ENCODE data around the gene TRMT11. TPM values are rescaled to one million over a fixed set of nuclear protein-coding genes. Genes with fewer than 3 reads are reported as not detected.
A peak's percentile ranks its signal among the peaks of the same experiment; 100 is the strongest.

Gene TRMT11
- total RNA-seq, 2 experiments from 2014 or later = 21.6 to 22.5 TPM

DNA sequence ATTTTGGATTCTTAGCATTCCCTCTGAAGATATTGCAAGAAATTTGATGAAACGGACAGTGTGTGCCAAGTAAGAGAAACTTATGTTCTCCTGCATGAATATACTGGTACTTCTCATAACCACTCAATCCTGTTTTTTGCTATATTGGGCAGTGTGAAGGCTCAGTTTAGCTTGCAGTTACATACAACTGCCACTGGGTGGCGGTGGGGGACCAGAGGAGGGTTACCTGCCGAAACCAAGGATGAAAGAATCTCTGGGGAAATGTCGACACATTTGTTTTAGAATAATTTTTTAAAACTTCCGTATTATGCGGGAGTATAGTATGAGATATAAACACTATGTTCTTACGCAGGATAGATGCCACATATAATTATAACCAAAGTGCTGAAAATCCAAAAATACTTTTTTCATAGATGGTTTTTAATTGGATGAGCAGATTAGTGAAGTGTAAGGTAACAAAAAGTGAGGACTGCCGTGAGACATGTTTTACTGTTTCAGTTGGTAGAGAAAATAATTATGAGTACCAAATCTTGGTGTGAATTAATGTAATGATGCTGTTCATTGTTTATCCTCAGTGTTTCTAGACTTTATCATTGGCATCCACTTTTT is 9.7 kb downstream of the TRMT11 start:
- Histone ChIP-seq H3K27ac (ENCODE audit: low read depth in 1 of 2, low read length in 2 of 2) (no peak overlapping the region), H3K9me3 (ENCODE audit: control insufficient read depth in 1 of 2, insufficient read depth in 1 of 2, low read length in 2 of 2) (no peaks in the 10 kb centered on the region), H3K4me1 (ENCODE audit: insufficient read depth, low read length) (no peaks in the 10 kb centered on the region), H3K36me3 (ENCODE audit: insufficient read depth, low read length) (peaks cover 18% of the 10 kb centered on the region), H3K27me3 (ENCODE audit: control insufficient read depth in 1 of 2, insufficient read depth in 2 of 2, low read length in 2 of 2) (no peaks in the 10 kb centered on the region), H3K4me3 (ENCODE audit: low read length) (peak overlapping the region; percentile 28)
- Mint-ChIP-seq H3K27me3 (no peaks in the 10 kb centered on the region), H3K4me1 (ENCODE audit: low read depth) (peaks cover 32% of the 10 kb centered on the region), H3K9me3 (no peaks in the 10 kb centered on the region), H3K36me3 (ENCODE audit: low read depth) (peaks cover 38% of the 10 kb centered on the region), H3K27ac (no peak overlapping the region), H3K4me3 (peak overlapping the region; percentile 71)
- DNase-seq (peak; percentile 52 to 87 (median 64)), ATAC-seq (ENCODE audit: poor library complexity) (peak; percentile 99)
- ChIA-PET CTCF (interaction anchor here (0.7 to 2.1 kb wide), 13 partner anchors 9 to 1521 kb away, joined by 3 to 18 read pairs (median 4); partner anchors contain the start of genes HINT3, NCOA7 and TRMT11), POLR2A (interaction anchor here (1.1 to 2.3 kb wide), 2 partner anchors 10 to 40 kb away, joined by 3 to 18 read pairs; partner anchors contain the start of gene TRMT11)
- TF ChIP-seq, protein P1, sequence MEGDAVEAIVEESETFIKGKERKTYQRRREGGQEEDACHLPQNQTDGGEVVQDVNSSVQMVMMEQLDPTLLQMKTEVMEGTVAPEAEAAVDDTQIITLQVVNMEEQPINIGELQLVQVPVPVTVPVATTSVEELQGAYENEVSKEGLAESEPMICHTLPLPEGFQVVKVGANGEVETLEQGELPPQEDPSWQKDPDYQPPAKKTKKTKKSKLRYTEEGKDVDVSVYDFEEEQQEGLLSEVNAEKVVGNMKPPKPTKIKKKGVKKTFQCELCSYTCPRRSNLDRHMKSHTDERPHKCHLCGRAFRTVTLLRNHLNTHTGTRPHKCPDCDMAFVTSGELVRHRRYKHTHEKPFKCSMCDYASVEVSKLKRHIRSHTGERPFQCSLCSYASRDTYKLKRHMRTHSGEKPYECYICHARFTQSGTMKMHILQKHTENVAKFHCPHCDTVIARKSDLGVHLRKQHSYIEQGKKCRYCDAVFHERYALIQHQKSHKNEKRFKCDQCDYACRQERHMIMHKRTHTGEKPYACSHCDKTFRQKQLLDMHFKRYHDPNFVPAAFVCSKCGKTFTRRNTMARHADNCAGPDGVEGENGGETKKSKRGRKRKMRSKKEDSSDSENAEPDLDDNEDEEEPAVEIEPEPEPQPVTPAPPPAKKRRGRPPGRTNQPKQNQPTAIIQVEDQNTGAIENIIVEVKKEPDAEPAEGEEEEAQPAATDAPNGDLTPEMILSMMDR (IDR thresholded peaks at IDR 0.05) = peak; percentile 99
- intact Hi-C loops (cut with DNase I, micrococcal nuclease) = loop anchor here (1.0 to 10.0 kb wide), 5 partner anchors 10 to 1543 kb away; partner anchors contain the start of gene TRMT11 (in 1 of the 2)

DNA sequence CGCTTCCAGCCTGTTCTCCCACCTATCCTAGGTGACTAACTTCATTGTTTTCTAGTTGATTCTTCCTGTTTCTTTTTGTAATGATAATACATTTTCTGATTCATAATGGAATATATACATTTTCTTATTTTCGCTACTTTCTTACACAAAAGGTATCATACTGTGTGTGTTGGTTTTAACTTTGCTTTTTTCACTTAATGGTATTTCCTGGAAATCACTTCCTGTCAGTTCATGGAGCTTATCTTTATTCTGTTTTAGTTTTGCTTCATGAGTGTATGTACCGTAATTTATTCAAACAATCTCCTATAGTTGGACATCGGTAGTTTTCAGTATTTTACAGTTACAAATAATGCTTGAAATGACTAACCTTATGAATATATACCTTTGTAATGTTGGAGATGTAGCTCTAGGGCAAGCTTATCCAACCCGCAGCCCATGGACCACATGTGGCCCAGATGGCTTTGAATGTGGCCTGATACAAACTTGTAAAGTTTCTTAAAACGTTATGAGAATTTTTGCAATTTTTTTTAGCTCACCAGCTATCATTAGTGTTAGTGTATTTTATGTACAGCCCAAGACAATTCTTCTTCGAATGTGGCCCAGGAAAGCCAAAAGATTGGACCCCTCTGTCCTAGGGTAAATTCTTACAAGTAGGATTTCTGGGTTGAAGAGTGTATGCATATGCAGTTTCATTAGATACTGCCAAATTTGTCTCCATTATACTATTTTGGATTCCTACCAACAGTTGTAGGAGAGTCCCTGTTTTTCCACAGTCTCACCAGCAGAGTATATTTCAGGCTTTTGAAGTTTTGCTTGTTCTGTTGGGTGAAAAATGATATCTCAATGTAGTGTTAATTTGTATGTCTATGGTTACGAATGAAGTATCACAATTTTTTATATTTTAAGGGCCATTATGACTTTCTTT is 16.7 kb downstream of the TRMT11 start:
- Mint-ChIP-seq H3K27me3 (no peaks in the 10 kb centered on the region), H3K36me3 (ENCODE audit: low read depth) (peaks cover 88% of the 10 kb centered on the region), H3K4me1 (ENCODE audit: low read depth) (peaks cover 11% of the 10 kb centered on the region), H3K9me3 (no peaks in the 10 kb centered on the region), H3K27ac (no peak overlapping the region), H3K4me3 (no peak overlapping the region)
- ChIA-PET CTCF (no interaction called here), POLR2A (interaction anchor here (1.3 to 1.9 kb wide), 3 partner anchors 16 to 213 kb away, joined by 4 to 9 read pairs (median 7); partner anchors contain the start of genes NCOA7 and TRMT11)
- H3K9me3 ChIP-seq (ENCODE audit: control insufficient read depth in 1 of 2, insufficient read depth in 1 of 2, low read length in 2 of 2) = no peaks in the 10 kb centered on the region
- TF ChIP-seq, protein P1 (IDR thresholded peaks at IDR 0.05) = no peak
- no peaks in the 10 kb centered on the region for H3K27me3 ChIP-seq (ENCODE audit: control insufficient read depth in 1 of 2, insufficient read depth in 2 of 2, low read length in 2 of 2)
- H3K36me3 ChIP-seq (ENCODE audit: insufficient read depth, low read length) = peaks cover 29% of the 10 kb centered on the region
- H3K4me1 ChIP-seq (ENCODE audit: insufficient read depth, low read length) = no peaks in the 10 kb centered on the region
- no peak for ATAC-seq (ENCODE audit: poor library complexity)
- DNase-seq = no peak
- no peak overlapping the region for H3K4me3 ChIP-seq (ENCODE audit: low read length)
- intact Hi-C loops (cut with DNase I, micrococcal nuclease) = no loop called here
- no peak overlapping the region for H3K27ac ChIP-seq (ENCODE audit: low read depth in 1 of 2, low read length in 2 of 2)

DNA sequence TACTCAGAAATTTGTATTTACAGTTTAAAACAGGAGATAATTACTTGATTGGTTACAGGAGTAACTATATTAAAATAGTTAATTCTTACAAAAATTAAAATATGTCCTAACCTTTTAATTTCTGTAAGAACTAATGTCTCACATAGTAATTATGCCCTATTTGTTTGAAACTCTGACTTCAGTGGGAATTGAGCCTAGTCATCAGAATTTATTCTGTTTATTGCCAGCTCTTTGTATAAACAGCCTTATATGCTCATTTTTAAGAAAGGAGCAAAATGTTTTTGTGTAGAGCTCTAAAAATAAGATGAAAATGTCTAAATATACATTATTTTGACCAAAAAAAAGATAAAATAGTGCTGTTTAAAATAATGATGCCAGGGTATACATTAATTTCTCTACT is 21.5 kb downstream of the TRMT11 start:
- ATAC-seq (ENCODE audit: poor library complexity) (no peak), DNase-seq (no peak)
- H3K9me3 ChIP-seq (ENCODE audit: control insufficient read depth in 1 of 2, insufficient read depth in 1 of 2, low read length in 2 of 2) = no peaks in the 10 kb centered on the region
- intact Hi-C loops (cut with DNase I, micrococcal nuclease) = no loop called here
- POLR2A ChIA-PET = no interaction called here
- Mint-ChIP-seq H3K4me1 (ENCODE audit: low read depth) (peaks cover 4% of the 10 kb centered on the region), H3K9me3 (no peaks in the 10 kb centered on the region), H3K27me3 (no peaks in the 10 kb centered on the region), H3K4me3 (no peak overlapping the region), H3K36me3 (ENCODE audit: low read depth) (peaks cover 79% of the 10 kb centered on the region), H3K27ac (no peak overlapping the region)
- peaks cover 48% of the 10 kb centered on the region for H3K36me3 ChIP-seq (ENCODE audit: insufficient read depth, low read length)
- H3K4me1 ChIP-seq (ENCODE audit: insufficient read depth, low read length) = no peaks in the 10 kb centered on the region
- H3K4me3 ChIP-seq (ENCODE audit: low read length) = no peak overlapping the region
- TF ChIP-seq, protein P1 (IDR thresholded peaks at IDR 0.05) = no peak
- CTCF ChIA-PET = interaction anchor here (1.2 kb wide), 1 partner anchor 22 kb away, joined by 3 read pairs; the partner anchor contains the start of gene TRMT11
- H3K27me3 ChIP-seq (ENCODE audit: control insufficient read depth in 1 of 2, insufficient read depth in 2 of 2, low read length in 2 of 2) = no peaks in the 10 kb centered on the region
- no peak overlapping the region for H3K27ac ChIP-seq (ENCODE audit: low read depth in 1 of 2, low read length in 2 of 2)
